HG02759 (cell line): Measurements from ENCODE around the gene MCM8.

Source experiments
- ATAC-seq: cut with Tn5 transposase; IDR thresholded peaks from one replicate; pipeline ENCODE4 v1.9.1; 2021; ENCODE audit warnings: mild to moderate bottlenecking, moderate library complexity; ENCODE audit not compliant: unreplicated experiment

The MCM8 gene

DNA sequence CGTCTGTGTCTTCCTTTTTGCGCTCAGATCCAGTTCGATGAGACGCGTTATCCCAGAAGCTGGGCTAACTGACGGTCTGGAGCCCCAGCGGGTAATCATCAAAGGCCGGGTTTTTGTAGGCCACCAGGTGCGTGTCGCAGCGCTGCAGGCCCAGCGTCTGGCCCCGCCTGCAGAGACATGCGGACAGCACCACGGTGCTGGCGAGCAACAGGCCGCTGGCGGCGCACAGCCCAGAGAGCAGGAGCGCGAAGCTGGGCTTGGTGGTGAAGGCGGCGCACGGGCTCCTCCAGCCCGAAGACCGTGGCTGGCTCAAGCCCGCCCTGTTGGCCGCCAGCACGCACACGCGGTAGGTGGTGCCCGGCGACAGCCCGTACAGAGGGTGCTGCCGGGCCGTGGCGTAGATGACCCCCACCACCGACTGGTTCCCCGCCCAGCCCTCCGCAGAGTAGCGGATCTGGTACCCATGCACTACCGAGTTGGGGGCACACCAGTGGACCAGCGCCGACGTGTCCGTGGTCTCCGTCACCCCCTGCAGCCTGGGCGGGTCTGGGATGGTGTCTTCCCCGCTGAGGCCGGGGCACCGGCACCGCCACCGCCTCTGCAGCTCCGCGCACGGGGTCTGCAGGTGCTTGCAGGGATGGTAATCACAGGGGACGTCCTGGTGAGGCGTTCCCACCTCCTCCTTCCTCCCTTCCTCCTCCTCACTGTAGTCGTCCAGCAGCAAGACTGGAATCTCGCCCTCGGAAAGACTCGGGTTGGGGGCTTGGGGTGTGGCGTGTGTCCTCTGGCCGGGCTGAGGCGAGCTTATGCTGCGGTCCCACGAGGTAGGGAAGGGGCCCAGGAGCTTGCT is 90.7 kb downstream of the MCM8 start:
- no peak for ATAC-seq

DNA sequence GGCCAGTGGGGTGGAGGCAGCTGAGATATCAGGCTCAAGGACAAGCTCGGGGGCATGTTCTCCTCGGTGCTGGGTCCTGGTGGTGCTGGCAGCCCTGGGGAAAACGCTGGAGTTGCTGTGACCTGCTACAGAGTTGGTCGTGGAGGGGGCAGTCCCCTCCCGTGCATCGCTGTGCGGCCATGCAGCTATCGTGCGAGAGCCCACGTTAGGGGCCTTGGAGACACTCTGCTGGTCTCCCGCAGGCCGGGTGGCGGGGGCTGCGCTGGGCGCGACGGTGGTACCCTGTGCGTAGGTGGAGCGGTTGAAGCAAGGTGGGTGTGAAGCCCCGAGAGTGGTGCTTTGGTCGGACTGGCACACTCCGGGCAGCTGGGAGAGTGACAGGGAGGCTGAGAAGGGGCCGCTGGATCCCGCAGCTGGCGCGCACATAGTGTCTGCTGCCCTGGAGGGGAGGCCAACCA is 91.4 kb downstream of the MCM8 start:
- ATAC-seq = no peak

DNA sequence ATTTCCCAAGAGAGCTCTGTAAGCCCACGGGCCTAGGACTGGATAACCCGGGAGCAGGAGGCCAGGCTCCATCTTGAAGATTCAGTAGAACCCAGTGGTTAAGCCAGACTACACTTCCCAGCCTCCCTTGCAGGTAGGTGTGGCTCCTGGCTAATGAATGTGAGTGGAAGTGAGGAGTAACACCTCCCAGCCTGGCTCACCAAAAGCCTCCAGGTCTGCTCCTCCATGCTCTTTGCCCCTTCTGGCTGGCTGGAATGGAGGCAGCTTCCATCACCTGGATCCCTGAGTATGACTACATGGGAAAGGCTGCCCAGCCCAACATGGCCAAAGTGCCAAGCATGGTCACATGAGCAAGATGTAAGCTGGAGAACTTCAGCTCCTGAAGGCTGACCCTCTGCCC is 93.7 kb downstream of the MCM8 start:
- peak; percentile 50 for ATAC-seq

DNA sequence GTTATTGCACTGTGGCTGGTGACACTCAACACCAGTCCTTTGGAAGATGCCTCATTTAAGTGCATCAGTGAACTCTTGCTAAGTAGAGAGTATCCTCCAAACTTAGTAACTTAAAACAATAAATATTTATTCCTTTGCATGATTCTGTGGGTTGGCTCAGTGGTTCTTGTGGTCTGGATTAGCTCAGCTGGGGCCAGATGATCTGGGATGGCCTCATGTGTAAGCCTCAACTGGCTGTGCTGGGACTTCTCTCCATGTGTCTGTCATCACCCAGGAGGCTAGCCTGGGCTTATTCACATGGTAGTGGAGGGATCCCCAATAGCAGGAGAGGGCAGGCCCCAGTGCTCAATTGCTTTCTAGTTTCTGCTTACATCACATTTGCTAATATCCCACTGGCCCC is 95.1 kb downstream of the MCM8 start:
- ATAC-seq = no peak

DNA sequence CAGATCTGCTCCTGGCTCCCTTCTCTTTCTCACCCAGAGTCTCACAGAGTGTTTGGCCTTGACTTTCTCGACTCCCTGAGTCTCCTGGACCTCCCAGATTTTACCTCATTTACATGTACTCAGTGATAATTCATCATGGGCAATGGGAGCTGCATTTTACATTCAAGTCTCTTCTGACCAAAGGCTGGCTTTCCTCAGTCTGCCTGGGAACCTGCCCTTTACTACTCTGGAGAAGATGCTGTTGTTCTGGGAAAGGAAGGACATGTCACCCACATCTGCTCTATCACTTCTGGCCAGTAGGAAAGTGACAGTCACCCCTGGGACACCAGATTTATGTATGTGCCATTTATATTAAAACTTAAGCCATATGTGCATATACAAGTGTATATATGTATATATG is 96.0 kb downstream of the MCM8 start:
- no peak for ATAC-seq

DNA sequence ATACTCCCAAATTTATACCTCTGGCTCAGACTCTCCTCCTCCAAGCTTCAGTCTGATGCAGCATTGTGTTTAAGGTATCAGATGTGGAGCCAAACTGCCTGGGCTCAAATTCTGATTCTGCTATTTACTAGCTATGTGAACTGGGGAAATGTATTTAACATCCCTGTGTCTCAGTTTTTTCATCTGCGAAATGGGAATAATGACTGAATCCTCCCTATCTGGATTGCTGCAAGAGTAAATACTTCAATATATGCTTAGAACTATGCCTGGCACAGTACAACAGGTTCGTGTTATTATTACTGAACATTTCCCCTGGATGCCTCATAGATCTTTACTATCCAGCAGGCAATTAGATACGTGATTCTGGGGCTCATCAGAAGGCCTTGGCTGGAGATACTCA is 97.9 kb downstream of the MCM8 start:
- no peak for ATAC-seq
